Measurements from ENCODE around the gene PNPLA8. TPM values are rescaled to one million over a fixed set of nuclear protein-coding genes. Genes with fewer than 3 reads are reported as not detected.

Gene PNPLA8
- polyA plus RNA-seq, 3 donors = 10.2 to 80.0 (median 55.5) TPM

DNA sequence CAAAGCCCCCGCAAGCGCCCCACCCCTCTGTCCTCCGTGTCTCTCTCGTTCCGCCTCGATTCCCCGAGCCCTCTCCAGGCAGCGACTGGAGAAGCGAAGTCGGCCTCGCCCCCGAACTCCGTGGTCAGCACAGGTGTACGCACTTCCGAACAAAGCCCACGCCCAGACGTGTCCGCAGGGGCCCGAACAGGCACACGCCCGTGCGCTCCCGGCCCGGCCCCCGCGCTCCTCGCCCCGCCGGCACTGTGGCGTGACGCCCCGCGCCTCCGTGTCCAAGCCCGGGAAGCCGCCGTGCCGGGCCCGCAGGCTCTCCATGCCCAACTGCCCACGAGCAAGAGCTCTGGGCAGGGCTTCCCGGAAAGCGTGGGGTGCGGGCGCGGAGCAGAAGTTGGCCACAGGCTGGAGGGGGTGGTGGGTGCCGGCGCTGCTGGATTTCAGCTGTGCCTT, 70.4 kb downstream of the PNPLA8 start:
- Mint-ChIP-seq H3K9me3 (peaks cover 0 to 4% (median 2%) of the 10 kb centered on the region in 7 donors), H3K4me1 (peaks cover 8% of the 10 kb centered on the region), H3K36me3 (peaks cover 0 to 3% of the 10 kb centered on the region in 2 donors), H3K27ac (no peak overlapping the region), H3K4me3 (peak overlapping the region in 1 of 2 donors; percentile 77), H3K27me3 (ENCODE audit: low read depth in 3 of 3) (peaks cover 75 to 90% (median 85%) of the 10 kb centered on the region in 3 donors)
- peaks cover 7 to 17% of the 10 kb centered on the region in 2 donors for H3K4me1 ChIP-seq (ENCODE audit: control insufficient read depth in 1 of 2, insufficient read depth in 2 of 2, low read length in 2 of 2)
- H4K20me1 ChIP-seq (ENCODE audit: insufficient read depth, low read length) = no peaks in the 10 kb centered on the region
- no peak overlapping the region for H3K9ac ChIP-seq (ENCODE audit: insufficient read depth, low read length, poor library complexity, severe bottlenecking)
- peak overlapping the region in 1 of 3 experiments; percentile 36 for H3K4me3 ChIP-seq (replicated peaks in 1 of 3; ENCODE audit: low read depth in 2 of 3, low read length in 3 of 3)
- H3K79me2 ChIP-seq (ENCODE audit: insufficient read depth, low read length) = no peaks in the 10 kb centered on the region
- intact Hi-C loops (cut with micrococcal nuclease) = no loop called here
- peak overlapping the region; percentile 50 for H3K4me2 ChIP-seq (replicated peaks; ENCODE audit: extremely low read depth, low read length, poor library complexity, severe bottlenecking)
- peaks cover 62 to 87% of the 10 kb centered on the region in 2 donors for H3K27me3 ChIP-seq (ENCODE audit: control insufficient read depth in 2 of 2, insufficient read depth in 2 of 2, low read length in 2 of 2)
- H3K9me3 ChIP-seq (replicated peaks in 1 of 2; ENCODE audit: control insufficient read depth in 1 of 2, insufficient read depth in 1 of 2, low read length in 2 of 2) = peaks cover 0 to 19% of the 10 kb centered on the region in 2 donors
- H3K36me3 ChIP-seq (replicated peaks in 1 of 2; ENCODE audit: control insufficient read depth in 1 of 2, insufficient read depth in 2 of 2, low read length in 2 of 2) = no peaks in the 10 kb centered on the region
- peak overlapping the region; percentile 47 for H2AFZ ChIP-seq (ENCODE audit: insufficient read depth, low read depth, low read length, poor library complexity, severe bottlenecking)
- no peak for DNase-seq
- no peak overlapping the region for H3K27ac ChIP-seq (ENCODE audit: low read depth in 1 of 2, low read length in 2 of 2)
- under 1% methylated on average over 47 of the region's 47 CpGs for WGBS (ENCODE audit: insufficient coverage)
- TF ChIP-seq, protein P1, sequence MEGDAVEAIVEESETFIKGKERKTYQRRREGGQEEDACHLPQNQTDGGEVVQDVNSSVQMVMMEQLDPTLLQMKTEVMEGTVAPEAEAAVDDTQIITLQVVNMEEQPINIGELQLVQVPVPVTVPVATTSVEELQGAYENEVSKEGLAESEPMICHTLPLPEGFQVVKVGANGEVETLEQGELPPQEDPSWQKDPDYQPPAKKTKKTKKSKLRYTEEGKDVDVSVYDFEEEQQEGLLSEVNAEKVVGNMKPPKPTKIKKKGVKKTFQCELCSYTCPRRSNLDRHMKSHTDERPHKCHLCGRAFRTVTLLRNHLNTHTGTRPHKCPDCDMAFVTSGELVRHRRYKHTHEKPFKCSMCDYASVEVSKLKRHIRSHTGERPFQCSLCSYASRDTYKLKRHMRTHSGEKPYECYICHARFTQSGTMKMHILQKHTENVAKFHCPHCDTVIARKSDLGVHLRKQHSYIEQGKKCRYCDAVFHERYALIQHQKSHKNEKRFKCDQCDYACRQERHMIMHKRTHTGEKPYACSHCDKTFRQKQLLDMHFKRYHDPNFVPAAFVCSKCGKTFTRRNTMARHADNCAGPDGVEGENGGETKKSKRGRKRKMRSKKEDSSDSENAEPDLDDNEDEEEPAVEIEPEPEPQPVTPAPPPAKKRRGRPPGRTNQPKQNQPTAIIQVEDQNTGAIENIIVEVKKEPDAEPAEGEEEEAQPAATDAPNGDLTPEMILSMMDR (IDR thresholded peaks at IDR 0.05) = no peak

DNA sequence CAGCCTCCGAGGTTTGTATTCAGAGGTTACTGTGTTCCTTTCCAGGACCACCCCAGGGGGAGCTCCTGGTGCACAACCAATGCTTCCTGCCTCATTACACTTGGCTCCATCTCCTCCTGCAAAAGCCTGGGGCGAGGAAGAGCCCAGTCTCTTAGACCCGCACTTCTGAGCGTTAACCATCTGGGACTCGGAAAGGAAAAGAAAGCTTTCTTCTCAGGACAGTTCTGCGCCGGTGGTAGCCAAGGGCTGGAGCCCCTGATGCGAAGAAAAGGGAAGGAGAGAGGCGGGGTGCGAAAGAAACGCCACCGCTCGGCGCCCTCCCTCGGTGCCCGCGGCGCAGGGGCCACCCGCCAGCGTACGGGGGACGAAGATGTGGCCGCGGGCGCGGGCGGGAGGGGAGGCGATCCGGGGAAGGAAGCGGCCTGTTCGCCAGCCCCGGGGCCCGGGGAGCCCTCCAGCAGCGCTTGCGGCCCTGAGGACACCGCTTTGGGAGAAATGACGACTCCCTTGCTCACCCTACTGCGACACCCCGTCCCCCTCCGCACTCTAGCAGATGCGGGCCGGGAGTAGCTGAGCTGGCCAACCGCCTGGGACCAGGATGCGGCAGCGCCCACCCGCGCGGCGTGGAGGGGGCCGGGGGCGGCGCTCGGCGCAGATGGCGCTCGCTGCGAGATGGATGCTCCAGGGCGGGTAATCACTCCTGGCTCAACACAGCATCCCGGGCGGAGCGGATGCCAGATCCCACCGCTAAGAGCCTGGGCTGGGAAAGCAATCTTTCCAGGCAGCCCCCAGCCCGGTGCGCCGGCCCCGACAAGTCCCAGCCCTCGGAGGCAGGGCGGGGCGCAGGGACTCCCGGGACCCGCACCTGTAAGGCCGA, 71.0 kb downstream of the PNPLA8 start:
- H3K9ac ChIP-seq (ENCODE audit: insufficient read depth, low read length, poor library complexity, severe bottlenecking) = no peak overlapping the region
- Mint-ChIP-seq H3K36me3 (peaks cover 0 to 3% of the 10 kb centered on the region in 2 donors), H3K27me3 (ENCODE audit: low read depth in 3 of 3) (peaks cover 70 to 87% (median 80%) of the 10 kb centered on the region in 3 donors), H3K27ac (no peak overlapping the region), H3K4me1 (peaks cover 8% of the 10 kb centered on the region), H3K4me3 (peak overlapping the region in 1 of 2 donors; percentile 77), H3K9me3 (peaks cover 0 to 4% (median 2%) of the 10 kb centered on the region in 7 donors)
- peaks cover 0 to 19% of the 10 kb centered on the region in 2 donors for H3K9me3 ChIP-seq (replicated peaks in 1 of 2; ENCODE audit: control insufficient read depth in 1 of 2, insufficient read depth in 1 of 2, low read length in 2 of 2)
- DNase-seq = no peak
- TF ChIP-seq, protein P1 (IDR thresholded peaks at IDR 0.05) = no peak
- H3K79me2 ChIP-seq (ENCODE audit: insufficient read depth, low read length) = no peaks in the 10 kb centered on the region
- H3K27me3 ChIP-seq (ENCODE audit: control insufficient read depth in 2 of 2, insufficient read depth in 2 of 2, low read length in 2 of 2) = peaks cover 63 to 84% of the 10 kb centered on the region in 2 donors
- under 1% methylated on average over 71 of the region's 72 CpGs for WGBS (ENCODE audit: insufficient coverage)
- no peaks in the 10 kb centered on the region for H4K20me1 ChIP-seq (ENCODE audit: insufficient read depth, low read length)
- H3K4me3 ChIP-seq (replicated peaks in 1 of 3; ENCODE audit: low read depth in 2 of 3, low read length in 3 of 3) = peak overlapping the region in 1 of 3 experiments; percentile 36
- H3K4me2 ChIP-seq (replicated peaks; ENCODE audit: extremely low read depth, low read length, poor library complexity, severe bottlenecking) = peak overlapping the region; percentile 50
- peaks cover 7 to 17% of the 10 kb centered on the region in 2 donors for H3K4me1 ChIP-seq (ENCODE audit: control insufficient read depth in 1 of 2, insufficient read depth in 2 of 2, low read length in 2 of 2)
- H2AFZ ChIP-seq (ENCODE audit: insufficient read depth, low read depth, low read length, poor library complexity, severe bottlenecking) = no peak overlapping the region
- intact Hi-C loops (cut with micrococcal nuclease) = no loop called here
- H3K27ac ChIP-seq (ENCODE audit: low read depth in 1 of 2, low read length in 2 of 2) = no peak overlapping the region
- H3K36me3 ChIP-seq (replicated peaks in 1 of 2; ENCODE audit: control insufficient read depth in 1 of 2, insufficient read depth in 2 of 2, low read length in 2 of 2) = no peaks in the 10 kb centered on the region
